ENCODE data around the gene NF1.
"Not testable (repeated sequence)": the region's sequence is repeated elsewhere in the genome, so short reads cannot be mapped to it uniquely, and the experiment has no call there.

The NF1 gene

GRCh38 chr17:31178951-31179350 is 84.2 kb downstream of the NF1 start:
- not testable (repeated sequence) for DNase-seq (ENCODE audit: low read depth)

DNA sequence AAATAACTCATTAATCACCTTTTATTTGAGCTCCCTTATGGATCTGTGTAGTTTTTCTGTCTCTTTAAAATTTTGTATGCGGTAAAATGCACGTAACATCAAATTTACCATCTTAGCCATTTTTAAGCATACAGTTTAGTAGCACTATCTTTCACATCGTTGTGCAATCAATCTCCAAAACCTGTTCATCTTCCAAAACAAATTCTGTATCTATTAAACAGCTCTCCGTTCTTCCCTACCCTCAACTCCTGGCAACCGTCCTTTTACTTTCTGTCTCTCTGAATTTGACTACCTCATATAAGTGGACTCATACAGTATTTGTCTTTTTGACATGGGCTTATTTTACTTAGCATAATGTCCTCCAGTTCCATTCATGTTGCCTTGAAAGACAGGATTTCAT is 100.5 kb downstream of the NF1 start:
- DNase-seq (ENCODE audit: low read depth), result no peak

DNA sequence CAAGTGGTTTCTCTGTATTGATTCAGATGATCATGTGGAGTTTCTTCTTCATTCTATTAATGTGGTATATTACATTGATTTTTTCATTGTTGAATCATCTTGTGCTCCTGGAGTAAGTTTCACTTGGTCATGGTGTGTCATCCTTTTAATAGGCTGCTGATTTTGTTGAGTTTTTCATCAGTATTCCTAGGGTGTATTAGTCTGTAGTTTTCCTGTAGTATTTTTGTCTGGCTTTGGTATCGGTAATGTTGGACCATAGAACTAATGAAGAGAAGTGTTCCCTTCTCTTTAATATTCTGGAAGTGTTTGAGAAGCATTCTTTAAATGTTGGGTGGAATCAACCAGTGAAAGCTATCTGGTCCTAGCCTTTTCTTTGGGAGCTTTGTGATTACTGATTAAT is 103.2 kb downstream of the NF1 start:
- DNase-seq (ENCODE audit: low read depth), result no peak

- not testable (repeated sequence) for DNase-seq (ENCODE audit: low read depth)
Observed at GRCh38 chr17:31198666-31199065, 103.9 kb downstream of the NF1 start.

DNA sequence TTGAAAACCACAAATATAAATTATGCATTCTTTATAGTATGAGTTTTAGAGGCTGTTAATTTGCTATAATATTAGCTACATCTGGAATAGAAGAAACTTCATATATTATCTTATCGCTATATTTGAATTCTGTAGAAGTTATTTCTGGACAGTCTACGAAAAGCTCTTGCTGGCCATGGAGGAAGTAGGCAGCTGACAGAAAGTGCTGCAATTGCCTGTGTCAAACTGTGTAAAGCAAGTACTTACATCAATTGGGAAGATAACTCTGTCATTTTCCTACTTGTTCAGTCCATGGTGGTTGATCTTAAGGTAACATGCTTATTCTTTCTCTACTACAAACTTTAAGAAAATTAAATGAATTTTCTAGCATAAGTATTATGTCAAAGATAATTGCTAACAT is 105.5 kb downstream of the NF1 start:
- DNase-seq (ENCODE audit: low read depth), result no peak

DNA sequence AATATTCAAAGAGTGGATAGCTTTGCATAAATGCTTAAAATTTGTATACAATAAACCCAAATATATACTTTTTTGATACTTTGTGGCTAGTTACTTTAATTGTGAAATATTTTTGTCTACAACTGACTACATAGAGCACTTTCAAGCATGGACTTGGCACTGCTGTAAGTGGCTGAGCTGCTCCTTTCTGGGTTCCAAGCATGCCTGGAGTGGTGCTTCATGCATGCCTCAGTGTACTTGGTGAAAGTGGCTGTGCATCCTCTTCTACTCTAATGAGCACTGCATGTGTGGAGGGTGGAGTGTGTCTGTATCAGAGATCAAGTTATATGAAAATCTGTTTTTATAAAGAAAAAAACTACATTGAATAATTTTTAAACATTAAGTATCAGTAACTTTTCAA is 108.2 kb downstream of the NF1 start:
- DNase-seq (ENCODE audit: low read depth), result no peak

GRCh38 chr17:31211352-31212012 is 116.7 kb downstream of the NF1 start:
- no peak for DNase-seq (ENCODE audit: low read depth)

DNA sequence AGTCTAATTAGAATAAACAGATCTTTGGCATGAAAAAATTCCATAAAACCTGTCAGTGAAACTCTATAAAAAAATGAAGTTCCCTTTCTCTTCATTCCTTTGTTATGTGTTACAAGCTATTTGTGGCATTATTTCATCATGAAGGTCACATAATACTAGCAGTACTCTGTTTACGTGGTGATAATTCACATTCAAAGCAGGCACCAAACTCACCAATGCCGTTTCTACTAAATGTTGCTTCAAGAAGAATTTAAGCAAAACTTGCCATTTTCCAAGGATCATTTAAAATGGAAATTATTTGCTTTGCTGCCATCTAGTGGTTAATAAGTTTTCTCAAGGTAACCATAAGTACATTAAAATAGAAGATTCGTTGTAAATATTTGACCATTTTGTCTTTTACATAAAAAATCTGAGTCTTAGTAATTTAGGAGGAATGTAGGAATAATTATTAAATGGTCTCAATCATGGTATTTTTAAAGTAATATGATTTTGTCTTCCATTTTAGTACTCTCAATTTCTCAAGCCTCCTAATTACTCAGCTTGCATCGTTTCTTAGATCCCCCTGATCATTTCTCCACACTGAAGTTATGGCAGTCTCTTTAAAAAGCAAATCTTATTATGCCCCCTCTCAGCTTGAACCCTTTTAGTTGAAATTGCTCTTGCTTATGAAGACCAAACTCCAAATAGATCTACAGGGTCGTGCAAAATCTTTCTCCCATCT is 121.4 kb downstream of the NF1 start:
- no peak for DNase-seq (ENCODE audit: low read depth)

GRCh38 chr17:31224366-31224765 is 129.6 kb downstream of the NF1 start:
- DNase-seq (ENCODE audit: low read depth), result no peak

- DNase-seq (ENCODE audit: low read depth), result no peak
Observed at GRCh38 chr17:31225831-31226230, 131.1 kb downstream of the NF1 start.

GRCh38 chr17:31226373-31226772 is 131.6 kb downstream of the NF1 start:
- no peak for DNase-seq (ENCODE audit: low read depth)

DNA sequence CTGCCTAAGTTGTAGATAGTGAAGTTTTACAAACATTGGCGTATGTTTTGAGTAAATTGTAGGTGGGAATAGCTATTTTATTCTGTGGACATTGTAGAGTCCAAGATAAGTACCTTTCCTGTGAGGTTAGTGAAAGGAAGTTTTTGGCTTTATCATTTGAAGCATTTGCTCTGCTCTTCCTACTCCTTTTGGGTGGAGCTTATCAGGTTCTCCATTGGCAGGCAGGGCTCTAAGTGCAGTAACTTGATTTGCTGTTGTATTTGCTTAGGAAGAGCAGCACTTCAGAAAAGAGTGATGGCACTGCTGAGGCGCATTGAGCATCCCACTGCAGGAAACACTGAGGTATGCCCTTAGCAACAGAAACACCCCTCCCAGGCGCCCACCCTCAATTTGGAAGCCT is 132.2 kb downstream of the NF1 start:
- DNase-seq (ENCODE audit: low read depth), result no peak

GRCh38 chr17:31231852-31232251 is 137.1 kb downstream of the NF1 start:
- DNase-seq (ENCODE audit: low read depth), result no peak

DNA sequence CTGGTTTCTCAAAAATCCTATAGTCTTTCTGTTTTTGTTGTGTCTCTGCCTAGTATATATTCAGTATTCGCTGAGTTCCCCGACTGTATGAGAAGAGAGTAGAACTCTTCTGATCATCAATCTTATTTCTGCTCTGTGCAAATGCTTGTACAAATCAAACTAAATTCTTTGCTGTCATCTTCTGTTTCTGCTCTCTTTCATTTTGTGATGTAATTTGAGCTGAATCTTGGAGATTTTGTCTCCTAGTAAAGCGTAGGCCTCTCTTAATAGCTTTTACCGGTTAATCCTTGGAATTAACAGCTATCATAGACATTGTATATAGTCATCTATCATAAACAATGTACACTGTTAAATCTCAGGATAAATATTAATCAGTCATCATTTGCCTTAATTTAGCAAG is 140.3 kb downstream of the NF1 start:
- no peak for DNase-seq (ENCODE audit: low read depth)

GRCh38 chr17:31236137-31236536 is 141.4 kb downstream of the NF1 start:
- DNase-seq (ENCODE audit: low read depth), result no peak

- no peak for DNase-seq (ENCODE audit: low read depth)
Observed at GRCh38 chr17:31236712-31237111, 141.9 kb downstream of the NF1 start.

DNA sequence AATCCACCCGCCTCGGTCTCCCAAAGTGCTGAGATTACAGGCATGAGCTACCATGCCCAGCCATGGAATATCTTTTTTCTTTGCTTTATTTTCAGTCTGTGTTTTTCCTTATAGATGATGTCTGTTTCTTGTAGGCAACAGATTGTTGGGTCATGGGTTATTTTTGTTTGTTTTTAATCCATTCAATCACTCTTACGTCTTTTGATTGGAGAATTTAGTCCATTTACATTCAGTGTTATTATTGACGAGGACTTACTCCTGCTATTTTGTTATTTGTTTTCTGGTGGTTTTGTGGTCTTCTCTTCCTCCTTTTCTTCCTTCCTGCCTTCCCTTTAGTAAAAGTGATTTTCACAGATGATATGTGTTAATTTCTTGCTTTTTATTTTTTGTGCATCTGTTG is 146.3 kb downstream of the NF1 start:
- no peak for DNase-seq (ENCODE audit: low read depth)

DNA sequence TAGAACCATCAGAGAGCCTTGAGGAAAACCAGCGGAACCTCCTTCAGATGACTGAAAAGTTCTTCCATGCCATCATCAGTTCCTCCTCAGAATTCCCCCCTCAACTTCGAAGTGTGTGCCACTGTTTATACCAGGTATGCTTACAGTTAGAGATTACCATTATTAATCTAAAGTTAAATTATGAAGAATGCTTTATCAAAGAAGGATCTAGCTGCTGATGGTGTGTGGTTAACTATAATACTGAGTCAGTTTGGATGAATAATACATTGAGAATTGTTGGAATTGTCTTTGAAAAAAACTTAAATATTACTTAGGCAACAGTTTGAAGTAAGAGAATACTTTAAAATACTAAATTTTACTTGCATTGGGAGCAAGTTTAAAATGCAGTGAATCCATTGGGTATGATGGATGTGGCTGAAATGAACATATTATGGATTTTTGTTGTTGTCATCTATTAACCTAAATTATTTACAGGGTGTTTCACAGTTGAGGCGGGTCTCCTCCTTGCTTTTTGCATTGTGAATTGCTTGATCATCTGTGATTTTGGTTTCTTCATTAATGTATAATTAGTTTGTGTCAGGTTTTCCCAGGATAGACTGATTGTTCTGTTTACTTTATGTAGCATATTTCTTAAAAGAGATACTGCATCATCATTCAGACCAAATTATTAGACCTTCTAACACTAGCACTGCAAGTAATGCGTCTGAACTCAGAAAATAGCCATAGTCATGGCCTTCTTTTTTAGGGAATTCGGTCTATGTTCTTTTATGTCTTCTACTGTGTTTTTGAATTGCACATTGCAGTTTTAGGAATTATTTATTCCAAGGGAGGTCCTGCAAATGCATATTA is 154.4 kb downstream of the NF1 start:
- DNase-seq (ENCODE audit: low read depth), result no peak

GRCh38 chr17:31249835-31250141 is 155.0 kb downstream of the NF1 start:
- DNase-seq (ENCODE audit: low read depth), result no peak

DNA sequence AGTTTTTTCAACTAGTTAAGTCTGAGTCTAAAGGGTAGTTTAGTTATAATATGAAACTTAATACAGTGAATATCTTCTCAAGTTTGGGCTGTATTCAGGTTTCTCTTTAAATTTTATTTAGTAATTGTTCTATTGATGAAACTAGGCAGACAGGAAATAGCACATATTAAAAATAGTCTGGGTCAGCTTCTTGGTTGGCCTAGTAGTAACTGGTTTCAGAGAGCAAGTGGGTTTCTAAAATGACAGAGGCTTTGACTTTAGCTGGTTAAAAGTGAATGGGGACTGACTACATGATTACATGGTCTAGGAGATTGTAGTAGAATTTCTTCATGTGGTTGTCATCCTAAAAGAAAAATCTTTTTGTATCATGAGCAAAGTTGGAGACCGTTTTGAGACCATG is 155.5 kb downstream of the NF1 start:
- no peak for DNase-seq (ENCODE audit: low read depth)

- DNase-seq (ENCODE audit: low read depth), result no peak
Observed at GRCh38 chr17:31251105-31251969, 156.6 kb downstream of the NF1 start.

DNA sequence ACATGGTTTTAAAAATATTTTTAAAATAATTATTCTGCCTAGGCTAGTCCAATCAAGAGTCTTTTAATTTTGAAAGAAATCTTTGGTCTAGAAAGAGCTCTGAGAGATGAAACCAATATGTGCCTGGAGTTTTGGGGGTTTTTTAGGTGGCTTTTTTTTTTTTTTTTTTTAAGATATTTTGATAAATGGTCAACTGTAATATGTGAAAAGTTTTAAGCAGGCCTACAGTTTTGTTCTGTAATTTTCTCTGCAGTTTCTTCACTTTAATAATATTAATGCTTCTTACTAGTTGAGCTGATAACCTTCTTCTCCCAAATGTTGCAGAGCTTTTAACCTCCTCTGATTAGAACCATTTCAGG is 157.2 kb downstream of the NF1 start:
- DNase-seq (ENCODE audit: low read depth), result no peak
